GM23248 (cell line): ENCODE results near the gene SYNPO2.

Experiments
- EZH2 ChIP-seq: fragments of 200-600 bp; sonication (generic); IDR thresholded peaks from 2 replicates; pipeline ENCODE4 v1.6.1; 2018; ENCODE audit warnings: antibody characterized with exemption, mild to moderate bottlenecking; ENCODE audit not compliant: insufficient read depth, poor library complexity, severe bottlenecking
- EZH2phosphoT487 ChIP-seq: fragments of 200-600 bp; sonication (generic); IDR thresholded peaks from 2 replicates; pipeline ENCODE4 v1.6.1; 2018; ENCODE audit warnings: antibody characterized with exemption, moderate library complexity, mild to moderate bottlenecking, low read depth; ENCODE audit not compliant: insufficient read depth

DNA sequence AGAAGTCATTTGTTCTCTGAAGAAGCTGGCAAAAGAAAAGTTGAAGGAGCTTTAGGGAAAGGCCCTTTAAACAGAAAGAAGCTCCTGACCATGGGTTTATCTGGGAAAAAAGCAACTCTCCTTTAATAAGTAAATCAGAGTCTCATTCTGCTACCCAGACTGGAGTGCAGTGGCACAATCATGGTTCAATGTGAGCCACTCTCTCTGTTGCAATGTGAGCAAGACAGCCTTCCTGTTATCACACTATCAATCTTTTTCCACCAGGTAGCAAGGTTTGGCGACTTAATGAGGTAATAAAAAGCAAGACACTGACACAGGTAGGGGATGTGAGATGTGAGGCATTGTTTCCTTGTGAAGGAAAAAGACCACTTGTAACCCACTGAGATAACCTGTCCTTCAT is 111.3 kb downstream of the SYNPO2 start:
- TF ChIP-seq EZH2phosphoT487 (no peak), EZH2 (no peak)
